K562 (cell line): ENCODE results near the gene TGM5.

Experiments
- CREB1 ChIP-seq, 2 experiments: sonication (generic) in 1 of 2; formaldehyde crosslinking in 1 of 2; IDR thresholded peaks; 2 replicates each; pipeline versions ENCODE4 v1.6.1 to v1.8.0; 2012 to 2022; ENCODE audit warnings: inconsistent platforms in 1 of 2, mild to moderate bottlenecking in 1 of 2, missing genetic modification reagents in 1 of 2, moderate library complexity in 1 of 2
- POLR2A ChIP-seq: fragments of 450-650 bp; conservative IDR thresholded peaks from 2 replicates; pipeline ENCODE4 v1.6.1; 2016
- ZNF274 ChIP-seq: IDR thresholded peaks from 2 replicates; pipeline ENCODE4 v1.6.1; 2011; ENCODE audit warnings: low read depth, mild to moderate bottlenecking, low read length, moderate library complexity, borderline replicate concordance
- TF ChIP-seq, protein P1 (sequence below), 3 experiments: IDR thresholded peaks in 2 of 3; conservative IDR thresholded peaks in 1 of 3; 2 replicates each; pipeline ENCODE4 v1.5.1; 2011 to 2012; ENCODE audit warnings: low read length in 3 of 3, mild to moderate bottlenecking in 3 of 3, control low read depth in 2 of 3, improper control_type of control experiment in 1 of 3, inconsistent platforms in 1 of 3, low read depth in 1 of 3, mixed read lengths in 1 of 3, moderate library complexity in 1 of 3; ENCODE audit not compliant: insufficient read depth in 2 of 3
- TF ChIP-seq, protein P2 (sequence below): sonication (generic); formaldehyde crosslinking; IDR thresholded peaks from 2 replicates; pipeline ENCODE4 v1.5.0; 2020; ENCODE audit warnings: missing genetic modification reagents
- TF ChIP-seq, protein P3 (sequence below): fragments of 150-350 bp; IDR thresholded peaks from 2 replicates; pipeline ENCODE4 v1.6.1; 2014; ENCODE audit warnings: low read depth, mild to moderate bottlenecking, low read length, borderline replicate concordance

DNA sequence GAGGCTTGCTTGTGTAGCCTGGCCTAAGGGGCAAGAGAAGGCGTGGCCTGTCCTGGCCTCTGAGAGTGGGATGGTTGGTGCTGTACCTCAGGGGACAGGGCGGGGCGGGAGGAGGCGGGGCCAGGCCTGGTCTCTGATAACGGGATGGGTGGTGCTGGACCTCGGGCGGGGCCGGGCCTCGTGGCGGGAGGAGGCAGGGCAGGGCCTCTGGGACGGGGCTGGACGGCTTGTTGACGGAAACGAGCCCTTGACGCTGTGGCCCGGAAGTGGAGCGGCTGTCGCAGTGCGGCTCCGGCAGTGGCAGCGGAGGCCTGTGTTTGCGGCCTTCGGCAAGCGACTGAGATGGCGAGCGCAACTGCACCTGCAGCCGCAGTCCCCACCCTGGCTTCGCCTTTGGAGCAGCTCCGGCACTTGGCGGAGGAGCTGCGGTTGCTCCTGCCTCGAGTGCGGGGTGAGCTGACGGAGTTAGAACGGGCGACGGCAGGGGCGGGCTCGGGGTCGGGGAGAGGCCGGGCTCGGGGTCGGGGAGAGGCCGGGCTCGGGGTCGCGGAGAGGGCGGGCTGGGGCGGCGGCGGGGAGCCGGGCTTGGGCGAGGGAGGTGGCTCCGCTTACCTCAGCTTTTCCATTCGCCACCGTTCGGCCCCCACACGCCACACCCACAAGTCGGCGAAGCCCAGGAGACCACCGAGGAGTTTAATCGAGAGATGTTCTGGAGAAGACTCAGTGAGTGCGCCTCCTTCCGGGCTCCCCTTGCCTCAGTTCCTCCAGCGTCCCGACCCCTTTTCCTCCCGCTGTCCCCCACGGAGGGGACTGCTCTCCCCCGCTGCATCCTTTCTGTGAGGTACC lies 81.3 kb downstream of the TGM5 start, which contains the start of gene CCNDBP1:
- peak; percentile 39; the same call in 1 of the 2 replicates for TF ChIP-seq CREB1 (IDR thresholded peaks at IDR 0.05)
- TF ChIP-seq CREB1 (CRISPR knock-in tag; IDR thresholded peaks at IDR 0.05), result peak; percentile 68; the same call in 1 of the 2 replicates
- TF ChIP-seq, protein P1, sequence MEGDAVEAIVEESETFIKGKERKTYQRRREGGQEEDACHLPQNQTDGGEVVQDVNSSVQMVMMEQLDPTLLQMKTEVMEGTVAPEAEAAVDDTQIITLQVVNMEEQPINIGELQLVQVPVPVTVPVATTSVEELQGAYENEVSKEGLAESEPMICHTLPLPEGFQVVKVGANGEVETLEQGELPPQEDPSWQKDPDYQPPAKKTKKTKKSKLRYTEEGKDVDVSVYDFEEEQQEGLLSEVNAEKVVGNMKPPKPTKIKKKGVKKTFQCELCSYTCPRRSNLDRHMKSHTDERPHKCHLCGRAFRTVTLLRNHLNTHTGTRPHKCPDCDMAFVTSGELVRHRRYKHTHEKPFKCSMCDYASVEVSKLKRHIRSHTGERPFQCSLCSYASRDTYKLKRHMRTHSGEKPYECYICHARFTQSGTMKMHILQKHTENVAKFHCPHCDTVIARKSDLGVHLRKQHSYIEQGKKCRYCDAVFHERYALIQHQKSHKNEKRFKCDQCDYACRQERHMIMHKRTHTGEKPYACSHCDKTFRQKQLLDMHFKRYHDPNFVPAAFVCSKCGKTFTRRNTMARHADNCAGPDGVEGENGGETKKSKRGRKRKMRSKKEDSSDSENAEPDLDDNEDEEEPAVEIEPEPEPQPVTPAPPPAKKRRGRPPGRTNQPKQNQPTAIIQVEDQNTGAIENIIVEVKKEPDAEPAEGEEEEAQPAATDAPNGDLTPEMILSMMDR (IDR thresholded peaks at IDR 0.05 in 2 of 3, conservative IDR thresholded peaks at IDR 0.05 in 1 of 3; ENCODE audit: insufficient read depth in 2 of 3, low read depth in 1 of 3, low read length in 3 of 3), result peak; percentile 42 to 69 (median 45)
- TF ChIP-seq, protein P2, sequence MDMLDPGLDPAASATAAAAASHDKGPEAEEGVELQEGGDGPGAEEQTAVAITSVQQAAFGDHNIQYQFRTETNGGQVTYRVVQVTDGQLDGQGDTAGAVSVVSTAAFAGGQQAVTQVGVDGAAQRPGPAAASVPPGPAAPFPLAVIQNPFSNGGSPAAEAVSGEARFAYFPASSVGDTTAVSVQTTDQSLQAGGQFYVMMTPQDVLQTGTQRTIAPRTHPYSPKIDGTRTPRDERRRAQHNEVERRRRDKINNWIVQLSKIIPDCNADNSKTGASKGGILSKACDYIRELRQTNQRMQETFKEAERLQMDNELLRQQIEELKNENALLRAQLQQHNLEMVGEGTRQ (CRISPR knock-in tag), result no peak
- TF ChIP-seq ZNF274, result no peak
- peak; percentile 89 for TF ChIP-seq POLR2A
- TF ChIP-seq, protein P3, sequence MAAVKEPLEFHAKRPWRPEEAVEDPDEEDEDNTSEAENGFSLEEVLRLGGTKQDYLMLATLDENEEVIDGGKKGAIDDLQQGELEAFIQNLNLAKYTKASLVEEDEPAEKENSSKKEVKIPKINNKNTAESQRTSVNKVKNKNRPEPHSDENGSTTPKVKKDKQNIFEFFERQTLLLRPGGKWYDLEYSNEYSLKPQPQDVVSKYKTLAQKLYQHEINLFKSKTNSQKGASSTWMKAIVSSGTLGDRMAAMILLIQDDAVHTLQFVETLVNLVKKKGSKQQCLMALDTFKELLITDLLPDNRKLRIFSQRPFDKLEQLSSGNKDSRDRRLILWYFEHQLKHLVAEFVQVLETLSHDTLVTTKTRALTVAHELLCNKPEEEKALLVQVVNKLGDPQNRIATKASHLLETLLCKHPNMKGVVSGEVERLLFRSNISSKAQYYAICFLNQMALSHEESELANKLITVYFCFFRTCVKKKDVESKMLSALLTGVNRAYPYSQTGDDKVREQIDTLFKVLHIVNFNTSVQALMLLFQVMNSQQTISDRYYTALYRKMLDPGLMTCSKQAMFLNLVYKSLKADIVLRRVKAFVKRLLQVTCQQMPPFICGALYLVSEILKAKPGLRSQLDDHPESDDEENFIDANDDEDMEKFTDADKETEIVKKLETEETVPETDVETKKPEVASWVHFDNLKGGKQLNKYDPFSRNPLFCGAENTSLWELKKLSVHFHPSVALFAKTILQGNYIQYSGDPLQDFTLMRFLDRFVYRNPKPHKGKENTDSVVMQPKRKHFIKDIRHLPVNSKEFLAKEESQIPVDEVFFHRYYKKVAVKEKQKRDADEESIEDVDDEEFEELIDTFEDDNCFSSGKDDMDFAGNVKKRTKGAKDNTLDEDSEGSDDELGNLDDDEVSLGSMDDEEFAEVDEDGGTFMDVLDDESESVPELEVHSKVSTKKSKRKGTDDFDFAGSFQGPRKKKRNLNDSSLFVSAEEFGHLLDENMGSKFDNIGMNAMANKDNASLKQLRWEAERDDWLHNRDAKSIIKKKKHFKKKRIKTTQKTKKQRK, result no peak
